NCI-H2196 (cell line): Measurements from ENCODE around the gene MARK3.

ENCODE experiments used
- DNase-seq: peaks from one replicate; lab custom pipeline; 2025; ENCODE audit not compliant: unreplicated experiment; lab: John Stamatoyannopoulos, UW

Gene MARK3

DNA sequence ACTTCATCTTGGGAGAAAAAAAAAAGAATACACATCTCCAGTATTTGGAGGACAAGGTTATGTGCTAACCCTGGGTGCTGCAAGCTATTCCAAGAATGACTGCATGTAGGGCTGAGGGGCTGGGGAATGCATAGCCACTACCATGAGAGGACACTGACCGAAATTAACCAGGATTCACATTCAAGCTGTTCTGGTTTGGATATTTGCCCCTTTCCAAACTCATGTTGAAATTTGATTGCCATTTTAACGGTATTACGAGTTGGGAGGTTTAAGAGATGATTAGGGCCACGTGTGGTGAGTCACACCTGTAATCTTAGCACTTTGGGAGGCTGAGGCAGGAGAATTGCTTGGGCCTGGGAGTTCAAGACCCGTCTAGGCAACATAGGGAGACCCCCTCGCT is 18.5 kb upstream of the MARK3 start:
- no peak for DNase-seq

DNA sequence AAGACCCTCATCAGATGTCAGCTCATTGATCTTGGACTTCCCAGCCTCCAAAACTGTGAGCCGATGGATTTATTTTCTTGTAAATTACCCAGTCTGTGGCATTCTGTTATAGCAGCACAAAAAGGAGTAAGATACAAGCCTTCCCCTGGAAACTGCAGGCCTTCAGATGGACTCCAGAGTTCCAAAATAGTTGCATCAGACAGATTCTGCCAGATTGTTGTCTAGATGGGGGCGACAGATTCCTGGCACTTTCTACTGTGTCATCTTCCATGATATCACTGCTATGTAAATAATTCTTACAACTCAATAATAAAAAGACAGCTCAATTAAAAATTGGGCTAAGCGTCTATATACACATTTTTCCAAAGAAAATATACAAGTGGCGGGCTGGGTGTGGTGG is 17.2 kb upstream of the MARK3 start:
- DNase-seq = no peak

DNA sequence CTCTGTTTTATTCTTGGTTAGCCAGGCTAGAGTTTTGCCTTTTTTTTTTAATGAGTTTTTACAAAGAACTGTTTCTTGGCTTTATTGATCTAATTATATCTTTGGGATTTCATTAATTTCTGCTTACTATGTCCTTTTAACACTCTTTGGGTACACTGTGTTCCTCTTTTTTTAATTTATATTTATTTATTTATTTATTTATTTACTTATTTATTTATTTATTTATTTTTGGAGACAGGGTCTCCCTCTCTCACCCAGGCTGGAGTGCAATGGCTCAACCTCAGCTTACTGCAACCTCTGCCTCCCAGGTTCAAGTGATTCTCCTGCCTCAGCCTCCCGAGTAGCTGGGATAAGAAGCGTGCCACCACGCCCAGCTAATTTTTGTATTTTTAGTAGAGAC is 15.1 kb upstream of the MARK3 start:
- DNase-seq = no peak

DNA sequence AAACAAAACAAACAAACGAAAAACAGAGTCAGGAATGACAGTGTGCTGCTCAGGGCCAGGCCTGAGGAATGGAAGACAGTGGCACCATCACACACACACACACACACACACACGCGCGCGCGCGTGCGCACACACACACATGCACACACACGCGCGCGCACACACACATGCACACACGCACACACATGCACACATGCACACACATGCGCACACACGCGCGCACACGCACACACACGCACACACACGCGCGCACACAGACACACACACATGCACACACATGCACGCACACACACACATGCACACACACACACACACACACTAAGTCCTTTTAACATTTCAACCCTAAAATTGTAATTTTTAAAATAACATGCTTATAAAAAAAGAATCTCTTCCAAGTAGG is 13.2 kb upstream of the MARK3 start:
- no peak for DNase-seq

DNA sequence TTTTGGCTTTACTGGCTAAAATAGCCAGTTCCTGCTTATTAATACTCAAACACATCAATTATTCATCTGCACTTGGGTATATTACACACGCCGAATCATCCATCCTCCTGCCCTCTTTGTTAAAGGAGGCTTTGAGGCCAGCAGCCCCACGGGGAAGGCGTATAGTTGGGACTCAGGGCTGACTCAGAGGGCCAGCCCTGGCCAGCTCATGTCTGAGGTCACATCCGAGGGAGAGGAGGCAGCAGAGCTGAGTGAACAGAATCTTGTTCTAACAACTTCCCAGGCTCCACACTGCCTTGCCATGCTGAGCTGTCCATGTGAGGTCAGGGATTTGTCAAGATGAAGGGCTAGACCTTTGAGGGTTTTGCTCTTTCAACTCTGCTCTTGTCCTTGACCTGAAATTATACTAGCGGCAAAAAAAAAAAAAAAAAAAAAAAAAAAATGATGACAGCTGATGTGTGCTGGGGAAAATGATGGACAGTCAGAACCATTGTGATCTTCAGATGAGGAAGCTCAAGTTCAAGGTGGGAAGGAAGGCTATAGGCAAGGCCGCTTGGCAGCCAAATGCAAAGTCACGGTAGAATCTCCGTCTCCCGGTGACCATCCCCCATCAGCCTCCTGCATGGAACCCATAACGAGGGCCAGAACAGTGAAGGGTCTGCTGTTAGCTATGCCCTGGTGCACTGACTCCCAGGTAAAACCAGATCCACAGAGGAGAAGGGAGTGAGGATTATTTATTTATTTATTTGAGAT is 12.5 kb upstream of the MARK3 start:
- DNase-seq = no peak

DNA sequence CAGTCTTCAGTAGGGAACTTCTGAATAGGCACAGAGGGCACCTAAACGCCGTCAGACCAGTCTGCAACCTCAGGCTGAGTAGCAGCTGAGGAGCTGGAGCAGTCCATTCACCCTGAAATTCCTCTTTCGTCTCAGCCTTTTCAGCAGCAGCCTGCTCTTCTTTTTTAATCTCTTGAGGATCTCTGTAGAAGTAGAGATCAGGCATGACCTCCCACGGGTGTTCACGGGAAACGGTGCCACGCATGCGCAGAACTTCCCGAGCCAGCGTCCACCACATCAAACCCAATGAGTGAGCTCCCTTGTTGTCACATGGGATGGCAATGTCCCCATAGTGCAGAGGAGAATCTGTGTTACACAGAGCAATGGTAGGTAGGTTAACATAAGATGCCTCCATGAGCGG is 11.1 kb upstream of the MARK3 start:
- no peak for DNase-seq

DNA sequence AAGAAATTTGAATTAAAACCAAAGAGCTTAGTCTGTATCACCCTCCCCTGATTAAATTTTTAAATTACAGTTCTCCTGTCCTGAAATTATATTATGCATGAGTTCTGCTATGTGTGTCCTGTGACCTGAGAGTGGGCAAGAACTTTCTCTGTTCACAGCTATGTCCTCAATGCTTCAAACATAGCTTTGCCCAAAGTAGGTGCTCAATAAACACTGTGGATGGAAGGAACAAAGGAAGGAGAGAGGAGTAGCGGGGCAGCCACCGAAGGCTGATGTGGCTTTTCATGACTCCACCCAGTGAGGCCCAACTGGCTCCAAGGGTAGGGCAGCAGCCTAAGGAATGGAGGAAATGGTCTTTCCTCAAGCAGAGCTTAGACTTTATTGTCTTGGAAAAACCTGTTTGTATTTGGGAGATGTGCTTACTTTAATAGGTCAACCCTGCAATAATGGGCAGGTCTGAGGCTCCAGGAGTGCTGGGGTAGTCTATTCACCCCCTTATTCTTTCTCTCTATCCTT is 7.6 kb upstream of the MARK3 start:
- no peak for DNase-seq

DNA sequence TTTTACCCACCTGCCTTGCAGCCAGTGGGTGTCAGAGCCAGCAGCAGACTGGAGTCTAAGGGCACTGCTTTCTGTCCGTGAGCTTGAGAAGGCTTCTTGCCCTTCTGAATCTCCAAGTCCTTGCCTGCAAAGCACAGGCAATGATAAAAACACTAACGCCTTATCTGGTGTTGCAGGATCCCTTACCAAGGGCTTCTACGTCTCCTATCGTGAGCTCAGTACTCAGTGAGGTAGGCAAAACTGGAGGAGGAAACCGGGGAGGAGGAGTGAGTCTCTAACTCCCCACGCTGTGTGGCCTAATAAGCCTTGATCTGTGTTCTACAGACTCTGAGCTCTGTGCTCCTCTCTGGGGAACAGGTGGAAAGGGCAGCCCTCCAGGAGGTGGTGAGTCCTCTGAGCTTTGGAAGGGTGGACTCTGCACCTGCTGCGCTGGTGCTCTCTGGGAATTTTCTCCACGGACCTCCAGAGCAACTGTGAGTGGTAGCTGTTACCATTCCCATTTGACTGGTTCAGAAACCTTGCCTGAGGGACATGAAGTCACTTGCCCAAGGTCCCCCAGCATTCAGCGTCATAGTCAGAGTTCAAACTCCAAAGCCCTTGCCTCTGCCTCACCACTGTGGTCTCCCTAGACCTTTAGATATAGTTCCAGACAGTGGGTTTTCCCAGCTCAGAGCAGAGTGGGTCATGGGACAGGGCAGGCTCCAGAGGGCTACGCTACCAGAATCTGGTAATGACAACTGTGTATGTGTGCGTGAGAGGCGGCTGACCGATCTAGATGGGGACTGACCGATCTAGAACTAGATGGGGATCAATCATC is 7.0 kb upstream of the MARK3 start:
- no peak for DNase-seq

DNA sequence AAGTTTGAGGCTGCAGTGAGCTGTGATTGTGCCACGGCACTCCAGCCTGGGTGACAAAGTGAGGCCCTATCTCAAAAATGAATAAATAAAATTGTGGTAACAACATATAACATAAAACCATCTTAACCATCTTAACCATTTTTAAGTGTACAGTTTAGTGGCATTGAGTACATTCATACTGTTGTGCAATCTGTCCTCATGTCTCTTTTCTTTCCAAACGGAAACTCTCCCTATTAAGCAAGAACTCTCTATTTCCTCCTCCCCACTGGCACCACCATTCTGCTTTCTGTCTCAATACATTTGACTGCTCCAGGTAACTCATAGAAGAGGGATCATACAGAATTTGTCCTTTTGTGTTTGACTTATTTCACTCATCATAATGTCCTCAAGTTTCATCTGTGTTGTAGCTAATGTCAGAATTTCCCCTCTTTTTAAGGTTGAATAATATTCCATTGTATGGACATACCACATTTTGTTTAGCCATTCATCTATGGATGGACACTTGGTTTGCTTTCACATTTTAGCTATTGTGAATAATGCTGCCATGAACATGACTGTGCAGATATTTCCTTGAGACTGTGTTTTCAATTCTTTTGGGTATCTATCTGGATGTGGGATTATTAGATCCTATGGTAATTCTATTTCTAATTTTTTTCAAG is 4.4 kb upstream of the MARK3 start:
- DNase-seq = no peak

DNA sequence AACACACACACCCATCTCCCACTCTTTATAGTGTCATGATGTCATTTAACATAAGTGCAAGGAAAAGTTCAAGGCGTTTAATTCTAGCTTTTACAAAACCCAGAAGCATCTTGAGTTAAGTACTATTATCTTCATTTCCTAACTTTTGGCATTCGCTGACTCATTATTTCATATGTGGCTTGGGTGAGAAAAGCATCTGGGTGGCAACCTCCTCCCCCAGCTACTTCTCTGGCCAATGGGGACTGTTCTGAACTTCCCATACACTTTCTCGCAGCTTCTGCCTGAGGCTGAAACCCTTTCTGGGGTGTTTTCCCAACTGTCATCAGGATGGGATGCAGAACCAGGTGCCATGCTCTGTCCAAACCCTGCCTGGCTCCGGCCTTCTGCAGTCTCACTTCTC is 2.8 kb upstream of the MARK3 start:
- DNase-seq = no peak

DNA sequence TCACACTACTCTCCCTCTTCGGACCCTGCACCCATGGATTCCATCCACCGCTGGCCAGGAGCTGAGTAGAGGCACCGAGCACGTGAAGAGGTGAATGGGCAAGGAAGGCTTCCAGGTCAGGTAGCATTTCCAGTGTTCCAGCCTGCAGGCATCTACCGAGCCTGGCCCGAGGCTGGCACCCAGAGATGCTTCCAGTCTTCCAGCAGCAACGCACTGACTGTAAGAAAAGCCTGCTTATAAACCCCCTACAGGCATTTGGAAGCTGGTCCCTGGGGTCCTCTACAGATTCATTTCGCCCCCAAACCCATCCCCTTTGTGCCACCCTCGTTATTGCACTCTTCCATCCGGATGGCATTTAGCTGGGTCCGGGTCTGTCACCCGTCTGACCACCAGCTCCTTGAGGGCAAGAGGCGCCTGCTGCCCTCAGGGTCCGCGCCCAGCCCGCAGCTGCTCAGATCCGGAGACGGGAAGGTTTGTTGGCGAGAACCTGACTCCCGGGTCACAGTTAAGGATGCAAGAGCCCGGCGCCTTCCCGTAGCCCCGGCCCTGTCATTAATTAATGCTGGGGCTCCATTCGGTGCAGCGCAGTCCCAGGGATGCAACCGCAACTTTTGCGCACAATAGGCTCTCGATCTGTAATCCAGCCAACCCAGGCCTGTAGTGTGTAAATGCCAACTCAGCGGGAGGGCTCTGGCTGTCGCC is 614 bp upstream of the MARK3 start:
- no peak for DNase-seq

DNA sequence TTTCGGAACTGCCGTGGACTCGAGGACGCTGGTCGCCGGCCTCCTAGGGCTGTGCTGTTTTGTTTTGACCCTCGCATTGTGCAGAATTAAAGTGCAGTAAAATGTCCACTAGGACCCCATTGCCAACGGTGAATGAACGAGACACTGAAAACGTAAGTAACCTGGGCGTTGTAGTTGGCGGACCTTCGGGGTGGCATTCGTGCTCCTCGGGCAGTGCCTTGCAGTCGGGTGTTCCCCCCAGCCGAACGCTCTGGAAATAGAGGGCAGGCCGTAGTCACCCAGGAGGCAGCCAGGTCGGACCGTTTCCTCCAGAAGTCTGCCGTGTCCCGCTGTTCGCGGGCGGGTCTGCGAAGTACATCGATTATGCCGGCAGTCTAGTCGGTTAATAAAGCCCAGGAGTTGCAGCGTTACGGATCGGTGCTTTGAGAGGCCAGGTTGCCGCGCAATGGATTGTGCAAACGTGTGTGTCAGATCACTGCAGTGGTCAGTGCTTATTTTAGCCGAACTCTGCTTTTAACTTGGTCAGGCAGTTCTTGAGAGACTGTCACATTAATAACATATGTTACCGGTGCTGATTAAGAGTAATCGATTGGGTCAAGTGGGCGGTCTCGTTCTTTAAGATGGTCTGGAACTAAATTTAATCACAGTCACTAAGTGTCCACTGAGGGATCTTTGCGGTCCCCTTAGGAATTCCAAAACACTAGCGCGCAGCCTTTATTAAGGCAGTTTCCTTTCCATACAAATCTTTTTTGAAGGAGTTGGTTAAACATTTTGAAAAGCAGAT is 906 bp downstream of the MARK3 start:
- no peak for DNase-seq

DNA sequence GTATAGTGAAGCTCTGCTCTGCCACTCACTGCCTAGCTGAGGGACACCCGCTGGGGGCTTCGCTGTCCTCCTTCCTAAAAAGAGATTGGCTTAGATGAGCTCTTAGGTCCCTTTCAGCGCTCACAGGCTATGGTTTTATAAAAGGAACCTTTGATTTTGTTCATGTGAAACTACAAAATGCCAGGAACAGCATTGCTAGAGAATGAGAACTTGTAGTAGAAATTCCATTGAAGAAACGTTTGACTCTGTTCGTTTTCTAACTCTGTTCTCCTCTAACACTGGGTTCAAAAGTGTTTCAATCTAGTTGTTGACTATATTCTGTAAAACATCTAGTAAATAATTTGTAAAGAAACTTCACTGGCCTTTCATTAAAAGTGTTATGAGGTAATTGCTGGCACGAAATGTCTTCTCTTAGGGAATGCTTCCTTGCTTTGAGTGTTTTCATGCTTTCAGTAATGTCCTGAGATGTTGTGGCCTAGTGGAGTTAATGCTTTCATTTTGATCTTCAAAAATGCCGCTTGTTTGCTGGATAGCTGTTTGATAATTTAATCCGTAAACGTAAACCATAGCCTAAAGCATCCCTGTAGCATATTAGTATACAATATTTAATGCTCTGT is 1.6 kb downstream of the MARK3 start:
- no peak for DNase-seq

DNA sequence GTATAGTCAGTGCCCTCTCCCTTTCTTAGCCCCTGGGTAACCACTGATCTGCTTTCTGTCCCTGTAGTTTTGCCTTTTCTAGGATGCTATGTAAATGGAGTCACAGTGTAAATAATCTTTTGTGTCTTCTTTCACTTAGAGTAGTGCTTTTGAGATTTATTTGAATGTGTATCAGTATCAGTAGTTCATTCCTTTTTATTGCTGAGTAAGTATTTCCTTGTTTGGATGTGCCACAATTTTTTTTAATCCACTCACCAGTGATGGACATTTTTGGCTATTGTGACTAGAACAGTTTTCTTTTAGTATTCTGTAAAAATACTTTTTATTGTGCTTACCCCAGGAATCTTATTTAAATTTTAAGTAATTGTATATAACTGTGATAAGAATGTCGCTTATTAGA is 3.4 kb downstream of the MARK3 start:
- DNase-seq = no peak

DNA sequence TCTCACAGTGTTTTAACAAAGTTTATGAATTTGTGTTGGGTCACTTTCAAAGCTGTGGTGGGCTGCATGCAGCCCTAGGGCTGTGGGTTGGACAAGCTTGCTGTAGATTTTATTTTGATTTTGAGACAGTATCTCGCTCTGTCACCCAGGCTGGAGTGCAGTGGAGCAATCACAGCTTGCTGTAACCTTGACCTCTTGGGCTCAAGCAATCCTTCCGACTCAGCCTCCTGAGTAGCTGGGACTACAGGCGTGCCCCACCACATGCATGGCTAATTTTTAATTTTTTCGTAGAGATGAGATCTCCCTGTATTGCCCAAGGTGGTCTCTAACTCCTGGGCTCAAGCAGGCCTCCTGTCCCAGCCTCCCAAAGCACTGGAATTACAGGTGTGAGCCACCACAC is 5.4 kb downstream of the MARK3 start:
- DNase-seq = no peak

DNA sequence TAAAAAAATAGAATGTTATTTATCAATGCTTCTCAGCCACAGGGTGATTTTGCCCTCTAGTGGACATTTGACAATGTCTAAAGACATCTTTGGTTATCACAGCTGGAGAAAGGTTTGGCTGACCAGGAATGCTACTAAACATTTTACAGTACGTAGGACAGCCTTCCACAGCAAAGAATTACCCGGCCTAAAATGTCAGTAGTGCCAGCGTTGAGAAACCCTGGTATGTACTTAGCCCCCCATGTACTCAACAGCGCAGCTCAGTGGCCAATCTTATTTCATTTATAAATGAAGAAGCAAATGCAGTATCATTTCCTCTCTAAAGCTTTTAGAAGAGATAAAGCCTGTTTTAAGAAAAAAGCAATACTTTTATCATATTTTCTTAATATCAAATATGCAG is 5.8 kb downstream of the MARK3 start:
- no peak for DNase-seq

DNA sequence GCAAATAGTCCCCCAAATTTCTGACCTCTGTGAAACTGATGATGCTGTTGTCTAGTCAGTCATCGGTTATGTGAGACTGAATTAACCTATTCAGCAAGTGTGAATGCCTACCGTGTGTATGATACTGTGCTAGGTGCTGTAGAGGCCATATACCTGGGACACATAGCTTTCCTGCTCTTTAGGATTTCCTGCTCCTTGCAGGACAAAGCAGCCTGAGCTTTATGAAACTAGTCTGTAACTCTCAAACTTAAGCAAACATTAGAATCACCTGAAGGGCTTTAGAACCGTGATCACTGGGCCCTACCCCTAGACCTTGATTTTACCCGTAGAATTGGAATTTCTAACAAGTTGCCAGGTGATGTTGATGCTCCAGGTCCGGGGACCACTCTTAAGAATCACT is 6.9 kb downstream of the MARK3 start:
- DNase-seq = no peak

DNA sequence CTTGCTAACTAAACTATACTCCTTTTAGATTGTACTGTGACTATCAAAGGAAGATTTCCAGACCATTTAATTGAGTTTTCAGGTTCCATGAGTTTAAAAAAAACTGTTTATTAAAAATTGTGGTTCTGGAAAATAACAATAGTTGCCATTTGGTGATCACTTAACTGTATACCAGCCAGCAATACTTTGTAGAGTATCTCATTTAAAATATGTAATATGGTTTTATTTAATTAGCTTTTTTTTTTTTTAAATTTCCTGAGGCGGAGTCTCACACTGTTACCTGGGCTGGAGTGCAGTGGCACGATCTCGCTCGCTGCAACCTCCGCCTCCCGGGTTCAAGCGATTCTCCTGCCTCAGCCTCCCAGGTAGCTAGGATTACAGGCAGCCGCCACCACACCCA is 7.4 kb downstream of the MARK3 start:
- DNase-seq = no peak

DNA sequence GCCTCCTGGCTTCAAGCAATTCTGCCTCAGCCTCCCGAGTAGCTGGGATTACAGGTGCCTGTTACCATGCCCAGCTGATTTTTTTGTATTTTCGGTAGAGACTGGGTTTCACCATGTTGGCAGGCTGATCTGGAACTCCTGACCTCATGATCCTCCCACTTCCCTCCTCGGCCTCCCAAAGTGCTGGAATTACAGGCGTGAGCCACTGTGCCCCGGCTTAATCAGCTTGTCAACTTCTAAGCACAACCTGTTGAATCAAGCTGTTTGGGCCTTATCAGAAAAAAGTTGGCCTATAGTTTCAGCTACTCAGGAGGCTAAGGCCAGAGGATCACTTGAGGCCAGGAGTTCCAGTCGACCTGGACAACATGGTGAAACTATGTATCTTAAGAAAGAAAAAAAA is 7.9 kb downstream of the MARK3 start:
- no peak for DNase-seq
